Right atrium auricular region (tissue), 2 donors: ENCODE measurements around the gene C1orf21. TPM values are rescaled to one million over a fixed set of nuclear protein-coding genes. Genes with fewer than 3 reads are reported as not detected.

Experiments
- DNase-seq: peaks from one replicate; pipeline ENCODE4 v3.0.0-alpha.2; 2019; ENCODE audit warnings: low spot score
- H3K27ac ChIP-seq, 2 donors: fragments of 200-600 bp; sonication (generic); 1 replicate in 1 of 2; 2 replicates in 1 of 2; pipeline ENCODE4 v1.5.1; 2016 to 2019
- H3K27me3 ChIP-seq, 2 donors: fragments of 200-600 bp; sonication (generic); one replicate each; pipeline versions ENCODE4 v1.5.1 to v1.6.0; 2017 to 2019
- H3K36me3 ChIP-seq: fragments of 200-600 bp; sonication (generic); one replicate; pipeline ENCODE4 v1.5.1; 2016
- H3K4me1 ChIP-seq, 2 donors: fragments of 200-600 bp; sonication (generic); one replicate each; pipeline versions ENCODE4 v1.5.1 to v1.6.0; 2017 to 2019
- H3K4me3 ChIP-seq, 2 donors: fragments of 200-600 bp; sonication (generic); 1 replicate in 1 of 2; 2 replicates in 1 of 2; pipeline ENCODE4 v1.5.1; 2017 to 2019; ENCODE audit warnings: mild to moderate bottlenecking in 1 of 2, moderate library complexity in 1 of 2
- H3K9me3 ChIP-seq, 2 donors: fragments of 200-600 bp; sonication (generic); one replicate each; pipeline ENCODE4 v1.5.1; 2019
- CTCF ChIP-seq, 2 donors: fragments of 200-600 bp; sonication (generic); IDR thresholded peaks; one replicate each; pipeline ENCODE4 v1.5.1; 2019; ENCODE audit warnings: antibody characterized with exemption in 2 of 2
- total RNA-seq, 2 donors: library from RNA; depleted of rRNA; stranded (reverse); fragments of >200 nt; gene quantifications; one replicate each; pipeline ENCODE4 v1.1.0, GENCODE V29; 2016

C1orf21 gene
- total RNA-seq, 2 donors from 2014 or later: 49.4 to 78.5 TPM

- Histone ChIP-seq H3K4me3 (no peak overlapping the region), H3K9me3 (no peaks in the 10 kb centered on the region), H3K4me1 (peaks cover 0 to 27% of the 10 kb centered on the region in 2 donors), H3K27me3 (no peaks in the 10 kb centered on the region), H3K27ac (no peak overlapping the region), H3K36me3 (no peaks in the 10 kb centered on the region)
- no peak for TF ChIP-seq CTCF (IDR thresholded peaks at IDR 0.05)
- no peak for DNase-seq
Measured at GRCh38 chr1:184617433-184618029, 230.7 kb downstream of the C1orf21 start.

GRCh38 chr1:184618851-184619250 is 232.0 kb downstream of the C1orf21 start:
- Histone ChIP-seq H3K27me3 (no peaks in the 10 kb centered on the region), H3K4me1 (peaks cover 0 to 40% of the 10 kb centered on the region in 2 donors), H3K9me3 (no peaks in the 10 kb centered on the region), H3K4me3 (no peak overlapping the region), H3K27ac (no peak overlapping the region), H3K36me3 (no peaks in the 10 kb centered on the region)
- TF ChIP-seq CTCF (IDR thresholded peaks at IDR 0.05): no peak
- no peak for DNase-seq

- DNase-seq: no peak
- H3K36me3 ChIP-seq: no peaks in the 10 kb centered on the region
- H3K9me3 ChIP-seq: no peaks in the 10 kb centered on the region
- H3K4me1 ChIP-seq: peaks cover 0 to 53% of the 10 kb centered on the region in 2 donors
- no peak overlapping the region for H3K4me3 ChIP-seq
- no peak for TF ChIP-seq CTCF (IDR thresholded peaks at IDR 0.05)
- H3K27ac ChIP-seq: peak overlapping the region; percentile 85 to 96
- no peaks in the 10 kb centered on the region for H3K27me3 ChIP-seq
Measured at GRCh38 chr1:184620469-184620868, 233.6 kb downstream of the C1orf21 start.

GRCh38 chr1:184621260-184621659 is 234.4 kb downstream of the C1orf21 start:
- Histone ChIP-seq H3K4me3 (no peak overlapping the region), H3K27me3 (no peaks in the 10 kb centered on the region), H3K27ac (peak overlapping the region; percentile 85 to 96), H3K9me3 (no peaks in the 10 kb centered on the region), H3K36me3 (no peaks in the 10 kb centered on the region), H3K4me1 (peaks cover 0 to 59% of the 10 kb centered on the region in 2 donors)
- no peak for TF ChIP-seq CTCF (IDR thresholded peaks at IDR 0.05)
- no peak for DNase-seq

GRCh38 chr1:184622136-184622823 is 235.5 kb downstream of the C1orf21 start:
- H3K27ac ChIP-seq: peak overlapping the region; percentile 85 to 96
- peak; percentile 91 for DNase-seq
- H3K4me3 ChIP-seq: no peak overlapping the region
- no peaks in the 10 kb centered on the region for H3K27me3 ChIP-seq
- no peaks in the 10 kb centered on the region for H3K9me3 ChIP-seq
- H3K36me3 ChIP-seq: no peaks in the 10 kb centered on the region
- no peak for TF ChIP-seq CTCF (IDR thresholded peaks at IDR 0.05)
- peaks cover 0 to 69% of the 10 kb centered on the region in 2 donors for H3K4me1 ChIP-seq
